ENCODE data around the gene MYH9. TPM values are rescaled to one million over a fixed set of nuclear protein-coding genes. Genes with fewer than 3 reads are reported as not detected.

MYH9 gene
- total RNA-seq, 4 donors from 2014 or later: 361 to 406 (median 386) TPM

DNA sequence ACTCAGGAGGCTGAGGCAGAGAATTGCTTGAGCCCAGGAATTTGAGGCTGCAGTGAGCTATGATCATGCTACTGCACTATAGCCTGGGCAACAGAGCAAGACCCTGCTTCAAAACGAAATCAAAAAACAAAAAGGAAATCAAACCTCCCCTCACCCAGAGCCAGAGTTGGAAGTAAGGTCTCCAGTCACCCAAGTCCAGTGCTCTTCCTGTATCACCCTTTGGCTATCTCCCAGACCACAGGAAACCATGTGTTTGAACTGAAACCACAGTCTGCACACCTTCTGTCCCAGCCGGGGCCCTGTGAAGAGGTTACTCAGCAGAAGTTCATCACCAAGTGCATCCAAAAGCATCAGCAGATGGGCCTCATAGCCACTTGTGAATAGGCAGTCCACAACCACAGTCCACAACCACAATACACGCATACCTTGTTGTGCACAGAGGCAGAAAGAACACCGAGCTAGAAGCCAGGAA, 4.6 kb downstream of the MYH9 start:
- no peaks in the 10 kb centered on the region for H3K27me3 ChIP-seq
- no peak overlapping the region for H3K4me3 ChIP-seq
- H3K36me3 ChIP-seq: no peaks in the 10 kb centered on the region
- WGBS, 2 donors: 44 to 47% methylated on average over 2 to 4 of the region's 4 CpGs
- H3K27ac ChIP-seq: peak overlapping the region in 3 of 4 donors; percentile 57 to 96 (median 62)
- no peak for DNase-seq (ENCODE audit: low spot score in 2 of 2)
- TF ChIP-seq, protein P1, sequence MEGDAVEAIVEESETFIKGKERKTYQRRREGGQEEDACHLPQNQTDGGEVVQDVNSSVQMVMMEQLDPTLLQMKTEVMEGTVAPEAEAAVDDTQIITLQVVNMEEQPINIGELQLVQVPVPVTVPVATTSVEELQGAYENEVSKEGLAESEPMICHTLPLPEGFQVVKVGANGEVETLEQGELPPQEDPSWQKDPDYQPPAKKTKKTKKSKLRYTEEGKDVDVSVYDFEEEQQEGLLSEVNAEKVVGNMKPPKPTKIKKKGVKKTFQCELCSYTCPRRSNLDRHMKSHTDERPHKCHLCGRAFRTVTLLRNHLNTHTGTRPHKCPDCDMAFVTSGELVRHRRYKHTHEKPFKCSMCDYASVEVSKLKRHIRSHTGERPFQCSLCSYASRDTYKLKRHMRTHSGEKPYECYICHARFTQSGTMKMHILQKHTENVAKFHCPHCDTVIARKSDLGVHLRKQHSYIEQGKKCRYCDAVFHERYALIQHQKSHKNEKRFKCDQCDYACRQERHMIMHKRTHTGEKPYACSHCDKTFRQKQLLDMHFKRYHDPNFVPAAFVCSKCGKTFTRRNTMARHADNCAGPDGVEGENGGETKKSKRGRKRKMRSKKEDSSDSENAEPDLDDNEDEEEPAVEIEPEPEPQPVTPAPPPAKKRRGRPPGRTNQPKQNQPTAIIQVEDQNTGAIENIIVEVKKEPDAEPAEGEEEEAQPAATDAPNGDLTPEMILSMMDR (IDR thresholded peaks at IDR 0.05): no peak
- TF ChIP-seq EP300 (IDR thresholded peaks at IDR 0.05) (peak in 1 of 2 donors; percentile 46), POLR2A (IDR thresholded peaks at IDR 0.05) (no peak)
- H3K4me1 ChIP-seq: peaks cover 0 to 84% (median 61%) of the 10 kb centered on the region in 4 donors
- no peaks in the 10 kb centered on the region for H3K9me3 ChIP-seq

DNA sequence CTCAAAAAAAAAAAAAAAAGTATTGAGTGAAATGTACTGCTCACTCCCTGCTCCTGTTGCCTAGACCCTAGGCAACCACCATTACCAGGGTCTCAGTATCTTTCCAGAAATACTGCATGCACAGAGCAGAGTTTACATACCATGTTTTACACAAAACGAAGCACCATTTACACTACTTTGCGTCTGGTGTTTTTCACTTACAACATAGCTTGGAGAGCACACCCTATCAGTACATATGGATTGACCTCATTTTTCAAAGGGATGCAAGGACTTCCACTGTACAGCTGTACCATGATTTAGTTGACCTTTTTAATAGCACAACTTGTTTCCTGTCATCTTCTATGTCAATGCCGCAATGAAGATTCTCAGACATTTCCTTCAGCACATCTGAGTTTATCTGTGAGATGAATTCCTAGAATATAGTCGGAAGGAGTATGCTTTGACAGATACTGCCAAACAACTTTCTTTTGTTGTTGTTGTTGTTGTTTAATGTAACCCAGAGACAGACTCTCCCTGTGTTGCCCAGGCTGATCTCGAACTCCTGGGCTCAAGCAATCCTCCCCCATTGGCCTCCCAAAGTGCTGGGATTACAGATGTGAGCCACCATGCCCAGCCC, 6.1 kb downstream of the MYH9 start:
- peaks cover 0 to 98% (median 69%) of the 10 kb centered on the region in 4 donors for H3K4me1 ChIP-seq

GRCh38 chr22:36379593-36380361, 8.0 kb downstream of the MYH9 start:
- H3K27ac ChIP-seq: peak overlapping the region in 3 of 4 donors; percentile 78 to 80 (median 79)
- H3K9me3 ChIP-seq: no peaks in the 10 kb centered on the region
- no peak for DNase-seq (ENCODE audit: low spot score in 2 of 2)
- H3K27me3 ChIP-seq: no peaks in the 10 kb centered on the region
- H3K4me3 ChIP-seq: no peak overlapping the region
- peaks cover 0 to 98% (median 68%) of the 10 kb centered on the region in 4 donors for H3K4me1 ChIP-seq
- no peak for TF ChIP-seq EP300 (IDR thresholded peaks at IDR 0.05)
- TF ChIP-seq POLR2A (IDR thresholded peaks at IDR 0.05): no peak
- TF ChIP-seq, protein P1 (IDR thresholded peaks at IDR 0.05): no peak
- WGBS, 2 donors: 61 to 62% methylated on average over 12 to 15 of the region's 16 CpGs
- H3K36me3 ChIP-seq: no peaks in the 10 kb centered on the region

More for the DNA sequence above, 6.1 kb downstream of the MYH9 start:
- no peak for DNase-seq (ENCODE audit: low spot score in 2 of 2)
- TF ChIP-seq, protein P1 (IDR thresholded peaks at IDR 0.05): no peak
- TF ChIP-seq POLR2A (IDR thresholded peaks at IDR 0.05) (no peak), EP300 (IDR thresholded peaks at IDR 0.05) (no peak)
- Histone ChIP-seq H3K36me3 (no peaks in the 10 kb centered on the region), H3K4me3 (no peak overlapping the region), H3K27ac (peak overlapping the region in 3 of 4 donors; percentile 10 to 96 (median 57)), H3K27me3 (no peaks in the 10 kb centered on the region), H3K9me3 (no peaks in the 10 kb centered on the region)
- 49 to 68% methylated on average over 5 of the region's 5 CpGs for WGBS, 2 donors

- peak overlapping the region in 3 of 4 donors; percentile 78 to 80 (median 79) for H3K27ac ChIP-seq
- 48 to 50% methylated on average over 5 of the region's 5 CpGs for WGBS, 2 donors
- no peak overlapping the region for H3K4me3 ChIP-seq
- no peak for DNase-seq (ENCODE audit: low spot score in 2 of 2)
- H3K9me3 ChIP-seq: no peaks in the 10 kb centered on the region
- H3K36me3 ChIP-seq: no peaks in the 10 kb centered on the region
- H3K27me3 ChIP-seq: no peaks in the 10 kb centered on the region
- TF ChIP-seq, protein P1 (IDR thresholded peaks at IDR 0.05): no peak
- TF ChIP-seq POLR2A (IDR thresholded peaks at IDR 0.05) (no peak), EP300 (IDR thresholded peaks at IDR 0.05) (no peak)
- H3K4me1 ChIP-seq: peaks cover 0 to 100% (median 67%) of the 10 kb centered on the region in 4 donors
Measured at GRCh38 chr22:36378869-36379217, 8.9 kb downstream of the MYH9 start.
